ENCODE data around the gene ORC4.

- TF ChIP-seq CTCF (conservative IDR thresholded peaks at IDR 0.05) = no peak
- no peak for TF ChIP-seq ZFX (IDR thresholded peaks at IDR 0.05)
Observed at GRCh38 chr2:147945660-147946059, 74.9 kb downstream of the ORC4 start.
